GM19463 (cell line): ENCODE results near the gene LYPLAL1.
"Not testable (repeated sequence)": the region's sequence is repeated elsewhere in the genome, so short reads cannot be mapped to it uniquely, and the experiment has no call there.

Source experiments
- ATAC-seq: cut with Tn5 transposase; IDR thresholded peaks from one replicate; pipeline ENCODE4 v1.9.1; 2021; ENCODE audit warnings: mild to moderate bottlenecking, moderate library complexity; ENCODE audit not compliant: unreplicated experiment

Gene LYPLAL1

DNA sequence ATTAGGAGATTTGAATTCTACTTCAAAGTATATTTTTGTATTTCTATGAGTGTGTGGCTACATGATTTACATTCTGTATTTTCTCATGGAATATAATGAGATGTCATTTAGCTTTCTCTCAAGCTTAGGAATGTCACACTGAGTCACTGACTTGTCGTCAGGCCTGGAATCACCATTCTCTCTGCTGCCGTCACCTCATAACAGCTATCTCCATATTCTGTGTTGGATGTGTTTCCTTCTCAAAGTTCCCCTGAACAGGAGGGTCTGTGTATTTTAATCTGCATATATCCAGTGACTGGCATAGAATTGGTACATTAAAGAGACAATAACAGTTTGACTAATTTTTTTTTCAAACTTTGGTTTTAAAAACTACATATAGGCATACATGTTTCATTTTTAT lies 35.9 kb downstream of the LYPLAL1 start:
- ATAC-seq, result no peak

DNA sequence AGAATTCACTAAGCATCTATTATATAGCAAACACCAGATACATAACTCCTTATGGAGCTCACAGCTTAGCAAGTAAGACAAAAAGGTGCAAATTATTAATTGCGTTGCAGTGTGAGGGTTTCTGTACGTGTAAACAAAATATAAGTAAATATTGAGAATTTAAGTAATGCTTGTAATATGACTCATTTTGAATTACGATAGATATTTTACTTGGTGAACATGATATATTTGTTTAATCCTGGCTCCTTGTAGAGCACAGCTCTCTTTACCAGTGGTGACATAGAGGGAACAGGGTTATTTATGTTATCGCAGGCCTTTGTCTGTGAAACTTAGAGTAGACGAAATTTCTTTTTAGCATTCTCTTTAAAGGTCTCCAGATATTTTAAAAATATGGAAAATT lies 36.4 kb downstream of the LYPLAL1 start:
- no peak for ATAC-seq

DNA sequence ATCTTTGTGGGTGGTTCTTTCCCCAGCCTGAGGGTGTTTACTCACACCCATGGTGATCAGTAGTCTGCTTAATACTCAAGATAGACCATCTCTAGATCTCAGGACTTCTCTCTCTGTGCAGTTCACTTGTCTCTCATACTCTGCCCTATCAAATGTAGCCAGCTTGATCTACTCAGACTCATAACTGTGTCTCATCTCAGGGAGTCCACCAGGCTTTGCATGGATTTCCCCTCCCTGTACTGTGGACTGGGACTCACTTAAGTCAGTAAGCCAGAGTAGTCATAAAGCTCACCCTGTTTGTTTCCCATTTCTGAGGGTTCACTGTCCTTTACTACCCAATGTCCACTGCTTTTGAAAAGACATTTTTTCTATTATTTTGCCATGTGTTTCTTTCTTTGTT lies 41.8 kb downstream of the LYPLAL1 start:
- ATAC-seq, result peak; percentile 42

DNA sequence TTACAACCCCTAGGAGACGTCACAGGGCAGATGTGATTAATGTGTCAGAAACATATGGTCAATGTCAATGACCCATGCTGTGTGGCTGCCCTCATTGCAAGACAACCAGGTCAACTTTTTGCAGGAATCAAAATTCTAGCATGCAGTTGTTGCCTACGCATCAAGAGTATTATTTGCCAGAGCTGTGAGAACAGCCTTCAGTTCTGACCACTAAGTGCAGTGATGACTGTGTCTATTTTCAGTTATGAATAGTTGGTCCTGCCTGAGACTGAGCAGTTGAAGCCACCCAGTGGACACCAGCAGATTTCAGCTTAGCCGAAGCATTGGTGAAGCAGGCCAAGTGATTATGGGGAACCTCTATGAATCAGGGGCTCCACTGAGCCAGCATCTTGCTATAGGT lies 47.3 kb downstream of the LYPLAL1 start:
- ATAC-seq, result peak; percentile 87

DNA sequence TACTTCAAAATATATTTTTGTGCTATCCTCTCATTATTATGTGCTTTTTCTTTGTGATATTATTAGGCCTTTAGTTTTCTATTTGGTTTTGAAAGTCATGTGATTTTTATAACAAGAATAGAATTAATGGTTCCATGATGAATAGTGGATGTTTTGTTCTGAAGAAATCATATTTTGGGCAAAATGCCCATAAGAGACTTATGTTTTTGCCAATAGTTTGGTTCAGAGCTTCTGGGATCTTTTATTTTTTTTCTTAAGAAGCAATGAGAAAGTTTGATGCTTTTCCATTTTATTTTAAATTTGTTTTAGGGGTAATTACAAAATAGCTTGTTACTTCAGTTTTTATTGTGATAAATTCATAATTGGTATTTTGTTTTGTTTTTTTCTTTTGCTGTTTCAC lies 49.8 kb downstream of the LYPLAL1 start:
- no peak for ATAC-seq

DNA sequence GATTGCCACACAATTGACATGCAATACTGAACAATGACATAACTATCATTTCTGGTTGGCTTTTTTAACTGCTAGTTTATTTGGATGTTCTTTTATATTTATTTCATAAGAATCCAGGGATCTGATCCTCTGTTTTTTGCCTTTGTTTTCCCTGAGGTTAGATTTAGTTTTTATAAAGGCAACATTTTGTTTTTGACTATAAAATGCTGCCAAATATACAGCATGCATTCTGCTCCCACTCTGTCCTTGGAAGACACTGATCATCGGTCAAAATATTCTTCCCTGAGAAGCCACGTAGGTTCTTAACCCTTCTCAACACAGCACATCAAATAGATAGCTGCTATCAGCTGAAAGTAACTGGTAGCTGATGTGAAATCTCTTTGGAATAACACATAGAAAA lies 52.5 kb downstream of the LYPLAL1 start:
- ATAC-seq, result no peak

DNA sequence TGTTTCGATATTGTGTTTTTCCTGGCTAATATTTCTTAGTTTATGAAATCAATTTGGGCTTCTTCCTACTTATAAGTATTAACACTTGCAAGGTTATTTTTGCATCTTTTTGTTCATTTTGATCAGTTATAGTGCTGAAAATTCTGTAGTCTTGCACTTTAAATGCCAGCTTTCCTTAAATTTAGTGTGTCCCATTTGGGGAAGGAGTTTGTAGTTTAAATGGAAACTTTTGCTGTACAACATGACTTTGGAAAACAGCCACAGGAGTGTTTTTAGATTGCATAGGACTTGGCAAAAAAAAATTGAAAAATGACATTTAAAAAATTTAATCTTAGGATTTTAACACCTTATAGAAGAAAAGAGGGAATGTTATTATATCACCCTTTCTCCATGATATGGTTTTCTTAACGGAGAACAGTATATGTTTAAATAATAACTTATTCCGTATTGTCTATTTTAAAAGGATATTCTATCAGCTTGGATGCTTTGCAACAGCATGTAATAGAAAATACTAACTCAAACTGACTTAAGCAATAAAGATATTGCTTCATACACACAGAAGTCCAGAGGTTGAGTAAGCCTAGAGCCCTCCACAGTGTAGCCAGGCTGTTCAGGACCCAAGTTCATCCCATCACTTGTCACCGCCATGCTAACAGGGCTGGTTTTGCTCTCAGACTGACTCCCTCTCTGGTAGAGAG lies 53.8 kb downstream of the LYPLAL1 start:
- no peak for ATAC-seq

DNA sequence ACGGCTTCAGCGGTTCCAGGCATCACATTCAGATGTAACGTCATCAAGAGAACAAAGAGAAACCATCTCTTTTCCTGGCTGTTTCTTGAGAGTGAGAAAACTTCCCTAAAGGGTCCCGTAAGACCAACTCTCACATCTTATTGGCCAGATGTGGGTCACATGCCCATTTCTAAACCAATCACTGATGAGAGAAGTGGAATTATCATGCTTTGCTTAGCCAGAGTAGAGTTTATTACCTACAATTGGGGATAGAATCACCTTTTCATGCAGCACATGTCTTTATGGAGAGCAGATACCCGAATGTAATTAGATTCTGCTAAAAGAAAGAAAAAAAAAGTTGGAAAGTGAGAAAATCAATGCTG lies 54.4 kb downstream of the LYPLAL1 start:
- no peak for ATAC-seq

DNA sequence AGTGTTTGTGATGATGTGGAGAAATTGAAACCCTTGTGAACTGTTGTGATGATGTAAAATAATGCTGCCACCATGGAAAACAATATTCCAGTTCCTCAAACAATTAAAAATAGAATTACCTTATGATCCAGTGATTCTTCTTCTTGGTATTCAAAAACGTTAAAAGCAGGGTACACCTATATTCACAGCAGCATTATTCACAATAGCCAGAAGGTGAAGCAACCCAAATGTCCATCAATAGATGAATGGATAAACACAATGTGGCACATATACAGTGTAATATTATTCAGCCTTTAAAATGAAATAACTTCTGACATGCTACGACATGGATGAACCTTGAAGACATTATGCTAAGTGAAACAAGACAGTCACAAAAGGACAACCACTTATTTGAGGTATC lies 59.2 kb downstream of the LYPLAL1 start:
- ATAC-seq, result no peak

DNA sequence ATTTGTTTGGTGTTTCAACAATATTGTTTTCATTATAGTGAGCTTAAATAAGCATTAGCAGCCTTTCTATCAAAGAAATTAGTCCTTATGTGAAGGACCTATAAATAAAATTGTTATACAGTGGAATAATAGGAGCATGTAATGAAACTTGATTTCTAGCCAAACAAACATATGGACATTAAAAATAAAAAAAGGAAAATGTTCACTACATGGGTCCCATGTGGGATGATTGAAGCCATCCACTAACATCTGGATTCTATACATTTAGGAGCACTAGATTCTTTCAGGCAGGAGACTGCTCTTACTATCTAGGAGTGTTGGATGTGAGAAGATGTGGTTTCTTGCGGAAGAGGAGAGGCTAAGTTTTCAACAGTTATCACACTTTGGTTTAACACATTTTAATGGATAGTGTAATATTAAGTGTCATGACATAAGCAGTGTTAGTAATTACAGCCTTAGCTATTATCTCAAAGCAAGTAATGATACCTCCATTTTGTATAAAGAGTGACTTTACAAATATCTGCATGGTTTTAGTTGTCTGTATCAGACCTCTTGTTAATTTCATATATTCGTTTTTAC lies 62.3 kb downstream of the LYPLAL1 start:
- ATAC-seq, result no peak

DNA sequence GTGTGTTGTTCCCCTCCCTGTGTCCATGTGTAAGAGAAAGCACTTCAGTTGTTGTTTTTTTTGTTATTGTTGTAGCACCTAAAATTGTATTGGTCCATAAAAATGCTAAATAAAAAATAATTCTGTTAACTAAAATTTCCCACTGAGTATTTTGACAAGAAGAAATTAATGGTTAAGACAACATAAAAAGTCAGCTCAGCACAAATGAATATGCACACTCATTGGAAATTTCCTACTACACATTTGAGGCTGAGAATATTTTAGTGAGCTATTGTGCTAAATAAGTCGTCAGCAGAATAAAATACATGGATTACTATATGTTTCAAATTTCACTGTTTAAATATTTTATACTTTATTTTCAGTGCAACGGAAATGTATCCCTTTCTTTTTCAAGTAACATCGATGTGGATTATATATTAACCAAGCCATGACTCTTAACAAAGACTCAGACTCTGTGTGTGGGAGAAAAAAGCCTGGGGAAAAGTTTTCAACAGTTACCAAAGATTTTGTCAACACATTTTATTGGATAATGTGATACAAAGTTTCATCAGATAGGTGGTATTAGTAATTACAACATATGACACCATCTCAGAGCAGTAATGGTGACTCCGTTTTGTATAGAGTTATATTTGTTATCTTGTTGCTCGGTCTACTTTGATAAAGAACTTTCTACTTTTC lies 63.4 kb downstream of the LYPLAL1 start:
- ATAC-seq, result no peak

DNA sequence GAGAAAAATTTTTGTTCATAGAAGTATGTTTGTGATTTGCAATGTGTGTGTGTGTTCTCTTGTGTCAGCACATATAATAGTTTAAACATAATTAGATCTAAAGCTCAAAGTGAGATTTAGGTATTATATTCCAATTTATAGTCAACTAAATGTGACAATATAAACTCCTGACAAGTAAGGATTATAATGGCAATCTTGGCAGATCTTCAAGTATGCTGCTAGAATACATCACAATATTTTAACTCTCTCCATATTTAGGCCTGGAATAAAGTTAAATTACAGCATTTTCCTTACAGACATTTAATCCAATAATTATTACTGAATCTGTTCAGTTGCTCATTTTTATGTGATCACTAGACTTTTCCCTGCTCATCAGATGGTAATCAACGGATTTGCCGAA lies 65.8 kb downstream of the LYPLAL1 start:
- no peak for ATAC-seq

DNA sequence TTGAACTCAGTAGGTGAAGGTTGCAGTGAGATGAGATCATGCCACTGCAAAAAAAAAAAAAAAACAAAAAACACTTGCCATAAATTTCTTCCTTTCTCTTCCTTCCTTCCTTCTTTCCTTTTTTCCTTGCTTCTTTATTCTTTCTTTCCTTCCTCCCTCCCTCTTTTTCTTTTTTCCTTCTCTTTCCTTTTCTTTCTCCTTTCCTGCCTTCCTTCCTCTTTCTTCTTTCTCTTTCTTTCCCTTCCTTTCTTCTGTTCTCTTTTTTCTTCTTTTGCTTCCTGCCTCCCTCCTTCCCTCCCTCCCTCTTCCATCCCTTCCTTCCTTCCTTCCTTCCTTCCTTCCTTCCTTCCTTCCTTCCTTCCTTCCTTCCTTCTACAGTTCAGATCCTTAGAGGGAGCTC lies 71.2 kb downstream of the LYPLAL1 start:
- ATAC-seq, result no peak

DNA sequence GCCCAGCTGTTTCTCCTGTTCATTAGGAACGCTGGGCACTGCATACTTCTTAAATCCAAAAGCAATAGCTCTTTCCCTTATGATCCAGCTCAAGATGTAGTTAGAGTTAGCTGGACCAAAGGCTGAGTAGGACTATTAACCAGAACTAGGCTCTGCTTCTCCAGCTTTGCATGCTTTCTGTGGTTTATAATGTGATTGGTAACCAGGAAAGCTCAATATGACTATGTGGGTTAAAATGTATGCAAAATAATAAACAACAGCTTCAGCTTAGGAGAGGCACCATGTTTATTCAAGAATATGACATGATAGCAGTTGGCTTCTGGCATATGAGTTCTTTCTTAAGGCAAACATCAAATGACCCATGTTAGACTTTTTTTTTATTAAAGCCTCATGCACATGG lies 73.8 kb downstream of the LYPLAL1 start:
- ATAC-seq, result no peak

DNA sequence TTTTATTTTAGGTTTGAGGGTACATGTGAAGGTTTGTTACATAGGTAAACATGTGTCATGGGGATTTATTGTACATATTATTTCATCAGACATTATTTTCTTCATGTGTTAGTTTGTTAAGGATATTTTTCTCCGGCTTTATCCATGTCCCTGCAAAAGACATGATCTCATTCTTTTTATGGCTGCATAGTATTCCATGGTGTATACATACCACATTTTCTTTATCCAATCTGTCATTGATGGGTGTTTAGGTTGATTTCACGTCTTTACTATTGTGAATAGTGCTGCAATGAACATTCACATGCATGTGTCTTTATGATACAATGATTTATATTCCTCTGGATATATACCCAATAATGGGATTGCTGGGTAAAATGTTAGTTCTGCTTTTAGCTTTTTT lies 76.8 kb downstream of the LYPLAL1 start:
- not testable (repeated sequence) for ATAC-seq

DNA sequence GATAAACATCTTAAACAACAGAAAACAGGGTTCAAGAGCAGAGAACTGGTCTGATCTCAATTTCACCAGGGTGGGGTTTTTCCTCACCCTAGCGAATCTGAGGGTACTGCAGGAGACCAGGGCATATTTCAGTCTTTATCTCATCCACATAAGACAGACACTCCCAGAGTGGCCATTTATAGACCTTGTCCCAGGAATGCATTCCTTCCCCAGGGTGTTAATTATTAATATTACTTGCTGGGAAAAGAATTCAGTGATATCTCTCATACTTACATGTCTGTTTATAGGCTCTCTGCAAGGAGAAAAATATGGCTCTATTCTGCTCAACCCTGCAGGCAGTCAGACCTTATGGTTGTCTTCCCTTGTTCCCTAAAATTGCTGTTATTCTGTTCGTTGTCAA lies 84.1 kb downstream of the LYPLAL1 start:
- no peak for ATAC-seq

DNA sequence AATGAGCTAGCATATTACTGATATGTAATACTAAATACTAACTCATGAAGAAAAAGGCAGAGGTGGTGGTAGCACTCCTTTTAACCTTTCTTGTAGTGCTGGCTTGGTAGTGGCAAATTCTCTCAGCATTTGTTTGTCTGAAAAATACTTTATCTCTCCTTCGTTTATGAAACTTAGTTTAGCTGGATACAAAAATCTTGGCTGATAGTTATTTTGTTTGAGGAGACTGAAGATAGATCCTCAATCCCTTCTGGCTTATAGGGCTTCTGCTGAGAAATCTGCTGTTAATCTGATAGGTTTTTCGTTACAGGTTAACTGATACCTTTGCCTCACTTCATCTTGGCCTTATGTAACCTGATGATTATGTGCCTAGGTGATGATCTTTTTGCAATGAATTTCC lies 87.8 kb downstream of the LYPLAL1 start:
- ATAC-seq, result no peak
